GM11168 (cell line): ENCODE results near the gene LRATD1.

Experiments used
- in situ Hi-C: fragments of 300-500 bp; cut with MboI; formaldehyde crosslinking; loops from one replicate; pipeline ENCODE4 v1.12.0; 2022; ENCODE audit warnings: low sequenced_read_pairs; ENCODE audit not compliant: unreplicated experiment

Gene LRATD1

DNA sequence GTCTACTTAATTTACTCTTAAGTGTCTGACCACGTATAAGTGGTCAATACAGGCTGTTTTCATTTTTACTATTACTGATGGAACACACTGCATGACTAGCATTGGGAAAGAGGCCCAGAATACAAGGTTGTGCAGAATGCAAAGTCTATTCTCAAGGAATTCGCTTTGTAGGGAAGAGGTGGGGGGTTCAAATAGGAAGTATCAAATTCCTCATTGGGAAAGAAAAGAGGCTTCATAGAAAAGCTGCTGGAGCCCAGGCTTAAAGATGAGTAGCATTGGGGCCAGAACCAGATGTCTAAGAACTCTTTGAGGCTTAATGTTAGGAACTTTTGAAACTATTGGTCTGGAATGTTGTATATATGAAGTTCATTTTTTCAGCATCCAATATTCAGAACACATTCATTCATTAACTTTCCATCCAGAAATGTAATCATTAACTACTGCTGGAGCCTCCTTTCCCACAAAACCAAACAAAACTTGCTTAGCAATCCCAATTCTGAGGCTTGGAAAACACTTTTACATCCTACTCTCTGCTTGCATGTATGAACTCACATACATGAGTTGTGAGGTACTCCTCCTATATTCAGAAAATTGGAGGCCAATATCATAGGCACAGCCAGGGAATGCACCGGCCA is 994 bp upstream of the LRATD1 start:
- in situ Hi-C loops = no loop called here

DNA sequence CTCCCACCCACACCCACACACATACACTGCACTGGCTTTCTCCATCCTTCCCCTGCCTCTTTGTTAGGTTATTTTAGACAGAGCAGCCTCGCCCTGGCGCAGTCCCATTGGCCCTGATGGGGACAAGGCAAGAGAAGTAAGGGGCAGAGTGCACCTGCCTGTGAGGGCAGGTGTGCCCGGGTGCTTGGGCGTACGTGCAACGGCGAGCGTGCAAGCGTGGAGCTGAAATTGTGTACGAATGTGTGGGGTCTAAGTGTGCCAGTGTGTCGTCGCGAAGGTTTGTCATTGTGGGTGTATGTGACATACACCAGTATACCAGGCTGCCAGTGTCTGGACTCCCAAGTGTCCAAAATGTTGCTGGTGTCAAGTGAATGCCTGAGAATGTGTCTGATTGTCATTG is 544 bp downstream of the LRATD1 start:
- in situ Hi-C loops = no loop called here

DNA sequence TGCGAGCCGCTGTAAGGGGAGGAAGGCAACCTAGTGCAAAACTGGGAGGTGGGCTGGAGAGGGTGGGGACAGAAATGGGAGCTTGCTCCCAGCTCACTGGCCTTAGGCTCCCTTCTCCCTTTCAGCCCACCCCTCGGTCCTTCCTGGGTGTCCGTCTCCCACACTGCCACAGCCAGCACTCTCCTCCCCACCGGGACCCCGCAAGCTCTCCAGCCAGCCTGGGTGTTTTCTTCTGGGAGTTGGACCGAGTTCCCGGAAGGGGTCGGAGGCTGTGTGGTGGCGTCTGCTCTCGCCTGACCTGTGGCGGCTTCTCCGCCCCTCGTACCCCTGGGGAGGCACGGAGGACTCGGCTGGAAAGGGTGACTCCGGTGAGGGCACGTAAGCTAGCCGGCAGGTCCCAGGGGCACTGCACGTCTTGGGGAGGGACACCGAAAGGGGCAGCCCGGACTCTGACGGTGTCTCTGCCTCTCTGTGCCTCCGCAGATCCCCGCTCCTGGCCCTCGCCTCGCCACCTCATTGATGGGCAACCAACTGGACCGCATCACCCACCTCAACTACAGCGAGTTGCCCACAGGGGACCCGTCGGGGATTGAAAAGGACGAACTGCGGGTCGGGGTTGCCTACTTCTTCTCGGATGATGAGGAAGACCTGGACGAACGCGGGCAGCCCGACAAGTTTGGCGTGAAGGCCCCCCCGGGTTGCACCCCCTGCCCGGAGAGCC is 1.1 kb downstream of the LRATD1 start:
- in situ Hi-C loops = no loop called here

DNA sequence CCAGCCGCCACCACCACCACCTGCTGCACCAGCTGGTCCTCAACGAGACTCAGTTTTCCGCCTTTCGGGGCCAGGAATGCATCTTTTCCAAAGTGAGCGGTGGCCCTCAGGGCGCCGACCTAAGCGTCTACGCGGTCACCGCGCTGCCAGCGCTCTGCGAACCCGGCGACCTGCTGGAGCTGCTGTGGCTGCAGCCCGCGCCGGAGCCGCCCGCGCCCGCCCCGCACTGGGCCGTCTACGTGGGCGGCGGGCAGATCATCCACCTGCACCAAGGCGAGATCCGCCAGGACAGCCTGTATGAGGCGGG is 1.6 kb downstream of the LRATD1 start:
- in situ Hi-C loops = no loop called here

DNA sequence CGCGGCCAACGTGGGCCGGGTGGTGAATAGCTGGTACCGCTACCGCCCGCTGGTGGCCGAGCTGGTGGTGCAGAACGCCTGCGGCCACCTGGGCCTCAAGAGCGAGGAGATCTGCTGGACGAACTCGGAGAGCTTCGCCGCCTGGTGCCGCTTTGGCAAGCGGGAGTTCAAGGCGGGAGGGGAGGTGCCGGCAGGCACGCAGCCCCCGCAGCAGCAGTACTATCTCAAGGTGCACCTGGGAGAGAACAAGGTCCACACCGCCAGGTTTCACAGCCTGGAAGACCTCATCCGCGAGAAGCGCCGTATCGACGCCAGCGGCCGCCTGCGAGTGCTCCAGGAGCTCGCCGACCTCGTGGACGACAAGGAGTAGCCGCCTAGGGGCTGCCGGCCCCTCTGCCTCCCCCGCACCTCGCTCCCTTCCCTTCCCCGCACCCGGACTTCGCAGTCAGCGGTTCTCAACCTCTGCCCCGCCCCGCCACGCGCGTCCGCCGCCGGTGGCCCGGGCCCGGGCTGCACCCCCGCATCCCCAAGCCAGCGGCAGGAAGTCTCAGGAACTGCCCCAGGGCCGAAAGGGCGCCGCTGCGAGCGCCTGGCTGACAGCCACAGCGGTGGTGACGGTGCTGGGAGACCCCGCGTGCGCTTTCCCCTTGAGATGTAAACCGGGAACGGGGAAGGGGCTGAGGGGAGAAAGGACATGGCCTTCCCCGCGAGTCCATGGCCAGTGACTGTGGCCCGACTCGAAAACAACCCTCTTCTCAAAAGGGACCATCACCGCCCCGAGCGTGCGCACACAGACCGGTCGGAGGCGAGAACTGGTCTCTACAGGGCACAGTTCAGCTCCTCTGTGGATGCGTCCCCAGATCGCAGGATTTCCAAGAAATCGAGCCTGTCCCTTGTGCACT is 2.2 kb downstream of the LRATD1 start:
- in situ Hi-C loops = no loop called here

DNA sequence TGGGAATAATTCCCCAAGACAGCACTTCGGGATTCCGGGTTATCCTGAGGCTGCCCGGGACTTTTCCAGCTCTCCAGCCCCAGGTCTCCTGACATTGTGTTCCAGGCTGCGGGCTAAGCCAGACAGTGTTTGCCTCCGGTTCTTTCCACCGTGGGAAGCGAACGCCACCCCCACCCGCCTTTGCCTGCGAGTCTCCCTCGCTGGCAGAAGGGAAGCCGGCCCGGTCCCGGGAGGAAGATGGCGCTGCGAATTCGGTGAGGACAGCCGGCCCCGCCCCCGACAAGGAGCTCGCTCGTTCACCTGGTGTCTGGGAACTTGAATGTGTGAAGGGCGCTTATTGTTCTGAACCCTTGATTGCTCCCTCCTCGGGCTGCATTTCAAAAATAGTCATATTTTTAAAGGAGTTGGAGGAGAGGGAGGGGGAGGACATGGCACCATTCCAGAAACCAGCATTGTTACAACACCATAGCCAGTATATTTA is 2.9 kb downstream of the LRATD1 start:
- in situ Hi-C loops = no loop called here

DNA sequence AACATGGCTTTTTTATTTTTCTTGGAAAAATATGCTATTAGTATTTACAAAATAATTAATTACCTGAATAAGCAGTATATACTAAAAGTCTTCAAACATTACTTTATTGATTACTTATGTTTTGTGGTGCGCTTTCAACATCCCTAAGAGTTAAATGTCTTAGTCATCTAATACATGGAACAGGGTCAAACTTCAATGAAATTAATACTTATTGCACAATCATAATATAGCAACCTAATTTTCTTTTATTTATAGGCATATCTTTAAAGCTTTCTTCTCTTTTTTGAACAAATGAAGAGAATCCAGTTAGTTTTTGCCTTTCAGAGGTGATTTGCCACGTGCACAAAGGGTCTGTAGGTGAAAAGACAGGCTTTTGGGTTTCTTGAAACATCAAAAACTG is 6.0 kb downstream of the LRATD1 start:
- in situ Hi-C loops = no loop called here

DNA sequence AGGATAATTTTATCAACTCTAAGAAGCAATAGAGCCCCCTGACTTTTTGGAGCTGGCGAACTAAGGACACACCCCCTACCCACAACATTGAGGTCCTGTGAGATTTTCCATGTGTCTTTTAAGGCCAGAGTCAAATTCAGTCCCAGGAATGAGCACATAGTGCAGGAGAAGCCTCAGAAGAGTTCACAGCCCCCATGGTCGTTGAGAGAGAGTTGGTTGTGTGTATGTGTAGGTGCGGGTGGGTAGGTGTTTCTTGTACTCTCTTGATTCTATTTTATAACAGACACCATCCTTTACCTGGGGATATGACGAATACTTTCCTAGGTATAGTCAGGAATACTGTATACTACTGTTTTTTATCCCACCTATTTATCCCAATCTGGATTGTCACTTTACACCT is 8.6 kb downstream of the LRATD1 start:
- in situ Hi-C loops = no loop called here

DNA sequence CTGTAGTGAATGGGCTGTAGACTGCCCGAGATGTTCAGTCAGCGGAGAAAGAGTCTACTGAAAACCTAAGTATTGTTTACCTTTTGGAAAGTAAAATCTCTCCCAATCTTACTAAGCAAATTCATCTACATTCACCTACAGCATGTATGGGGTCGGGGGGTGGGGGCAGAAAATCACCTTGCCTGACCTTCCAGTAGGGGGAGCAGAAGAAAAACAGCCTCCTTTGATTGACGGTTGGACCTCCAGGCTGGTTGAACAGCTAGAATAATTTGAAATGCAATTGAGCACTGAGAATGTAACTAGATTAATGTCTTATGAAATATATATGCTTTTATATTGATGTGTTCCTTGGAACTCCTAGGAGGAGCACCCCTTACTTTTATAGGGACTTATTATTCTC is 10.0 kb downstream of the LRATD1 start:
- in situ Hi-C loops = no loop called here

DNA sequence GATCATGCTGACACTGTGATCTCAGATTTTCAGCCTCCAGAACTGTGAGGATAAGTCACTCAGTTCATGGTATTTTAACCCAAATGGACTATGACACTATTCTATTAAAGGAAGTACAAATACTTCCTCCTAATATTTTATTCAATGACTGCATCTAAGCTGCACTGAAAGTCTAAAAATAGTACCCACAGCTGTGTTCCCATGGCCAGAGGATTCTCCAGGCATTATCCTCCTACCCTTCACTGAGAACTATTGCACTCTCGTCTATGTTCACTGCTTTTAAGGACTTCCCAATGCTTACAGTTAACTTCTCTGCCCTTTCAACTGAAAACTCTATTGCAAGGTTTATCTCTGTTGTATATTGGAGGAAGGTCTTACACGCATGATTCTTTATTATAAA is 15.2 kb downstream of the LRATD1 start:
- in situ Hi-C loops = no loop called here

DNA sequence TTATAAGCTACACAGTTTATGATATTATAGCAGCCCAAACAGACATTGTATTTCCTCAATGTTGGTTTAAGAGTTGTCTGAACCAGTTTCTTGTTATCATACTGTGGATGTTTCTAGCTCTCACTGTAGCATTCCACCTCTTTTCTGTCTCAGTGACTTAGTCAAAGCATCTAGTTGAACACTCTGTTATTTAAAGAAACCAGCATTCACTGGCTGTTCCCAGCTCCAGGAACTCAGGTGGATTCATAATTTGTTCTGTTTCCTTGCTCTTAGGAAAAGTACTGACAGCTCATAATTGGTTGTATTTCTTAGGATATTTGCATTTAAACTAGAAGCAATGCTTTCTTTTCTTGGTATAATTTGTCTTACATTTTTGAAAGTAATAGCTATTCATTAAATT is 17.5 kb downstream of the LRATD1 start:
- in situ Hi-C loops = no loop called here

DNA sequence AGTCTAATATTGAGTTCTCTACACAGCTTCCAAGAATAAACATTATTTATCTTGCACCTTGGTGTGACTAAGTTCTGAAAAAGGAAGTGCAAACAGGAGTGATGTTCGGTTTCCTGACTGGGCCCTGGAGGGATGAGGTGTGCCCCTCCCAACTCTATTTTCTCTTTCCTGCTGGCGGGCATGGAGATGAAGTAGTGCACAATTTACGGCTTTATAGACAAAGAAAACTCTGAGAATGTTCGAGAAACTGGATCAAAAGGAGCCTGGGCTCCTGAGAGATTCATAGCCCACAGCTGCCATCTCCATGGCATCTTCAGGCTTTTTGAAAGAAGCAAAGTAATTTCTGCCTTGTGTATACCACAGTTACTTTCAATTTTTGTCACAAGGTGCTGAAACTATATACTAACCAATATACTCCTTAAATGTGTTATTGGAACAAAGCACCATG is 22.3 kb downstream of the LRATD1 start:
- in situ Hi-C loops = no loop called here

DNA sequence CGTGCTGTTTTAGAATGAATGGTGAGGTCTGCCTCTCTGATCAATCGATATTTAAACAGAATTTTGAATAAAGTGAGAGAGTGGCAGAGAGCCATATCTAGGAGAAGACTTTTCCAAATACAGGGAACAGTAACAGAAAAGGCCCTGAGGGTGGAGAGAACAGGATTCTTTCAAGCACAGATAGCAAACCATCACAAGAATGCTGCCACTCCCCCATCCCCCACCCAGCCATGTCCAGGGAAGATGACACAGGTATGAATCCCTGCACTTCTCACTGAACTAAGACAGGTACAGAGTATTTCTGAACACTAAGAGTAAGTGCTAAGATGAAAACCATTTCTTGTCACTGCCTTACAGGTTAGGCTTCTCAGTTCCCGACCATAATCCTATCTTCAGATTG is 23.6 kb downstream of the LRATD1 start:
- in situ Hi-C loops = no loop called here

DNA sequence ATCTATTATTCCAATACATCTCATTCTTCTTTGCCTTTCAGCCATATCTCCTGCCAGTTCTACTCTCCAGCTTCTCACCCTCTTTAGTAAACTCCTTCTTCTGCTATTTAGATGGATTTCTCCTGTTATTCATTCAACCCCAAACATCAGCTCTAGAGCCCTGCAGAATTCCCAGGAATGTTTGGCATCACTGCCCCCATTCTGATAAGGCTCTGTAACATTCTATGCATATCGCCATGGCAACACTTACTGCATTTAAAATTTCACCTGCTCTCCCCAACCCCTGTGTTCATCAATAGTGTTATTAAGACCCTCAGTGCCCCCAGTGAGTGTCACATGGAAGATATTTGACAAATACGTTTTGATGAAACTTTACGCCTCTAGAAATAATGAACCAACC is 28.6 kb downstream of the LRATD1 start:
- in situ Hi-C loops = no loop called here

DNA sequence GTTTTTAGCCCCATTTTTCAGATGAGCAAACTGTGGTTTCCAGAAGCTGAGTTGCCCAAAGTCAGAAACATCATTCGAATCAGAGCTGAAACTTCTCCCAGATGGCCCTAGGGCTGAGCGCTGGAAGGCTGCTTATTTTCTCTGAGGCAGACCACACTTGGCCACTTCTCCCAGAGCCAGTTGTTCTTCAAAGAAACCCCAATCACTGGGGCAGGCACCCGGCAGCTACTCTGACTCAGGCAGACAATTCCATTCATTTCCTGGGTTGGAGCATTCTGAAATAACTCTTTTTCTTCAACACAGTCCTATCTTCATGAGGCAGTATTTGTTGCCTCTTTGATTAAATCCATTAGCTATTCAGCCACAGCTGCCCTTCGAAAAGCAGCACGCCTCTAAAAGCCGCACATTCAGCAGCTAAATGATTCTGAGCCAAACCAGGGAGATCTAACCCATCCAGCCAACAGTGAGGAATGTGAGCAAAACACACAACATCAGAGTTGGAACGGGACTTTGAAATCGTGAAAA is 40.9 kb downstream of the LRATD1 start:
- in situ Hi-C loops = no loop called here

DNA sequence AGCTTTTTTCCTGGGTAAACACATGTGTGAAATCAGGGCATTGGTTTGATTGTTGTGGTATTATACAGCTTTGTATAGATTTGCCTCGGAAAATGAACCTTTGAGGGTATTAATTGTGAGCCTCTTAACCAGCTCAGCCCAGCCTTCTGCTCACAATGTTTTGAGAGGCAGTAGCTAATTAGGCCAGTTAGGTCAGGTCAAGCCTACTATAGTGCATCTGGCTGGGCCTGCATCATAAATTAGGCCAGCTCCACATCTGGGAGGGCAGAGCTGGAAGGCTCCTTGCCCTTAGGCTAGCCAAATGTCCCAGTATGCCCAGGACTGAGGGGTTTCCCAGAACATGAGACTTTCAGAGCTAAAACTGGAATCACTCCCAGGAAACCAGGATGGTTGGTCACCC is 43.0 kb downstream of the LRATD1 start:
- in situ Hi-C loops = no loop called here

DNA sequence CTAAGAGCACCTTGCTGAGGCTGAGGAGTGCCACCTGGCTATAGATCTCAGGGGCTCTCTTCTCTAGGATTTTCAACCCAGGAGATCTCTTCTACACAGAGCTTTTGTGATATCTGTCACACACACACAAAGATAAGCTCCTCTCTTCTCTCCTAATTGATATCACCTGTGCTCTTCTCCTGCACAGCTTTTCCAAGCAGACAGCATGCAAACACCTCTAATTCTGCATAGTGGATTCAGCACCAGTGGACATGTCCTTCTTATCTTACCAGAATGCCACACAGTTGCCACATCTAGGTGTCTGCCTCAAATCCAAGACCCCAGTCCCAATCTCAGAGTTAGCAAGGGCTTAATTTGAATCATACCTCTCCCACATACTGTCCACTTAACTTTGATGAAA is 43.9 kb downstream of the LRATD1 start:
- in situ Hi-C loops = no loop called here

DNA sequence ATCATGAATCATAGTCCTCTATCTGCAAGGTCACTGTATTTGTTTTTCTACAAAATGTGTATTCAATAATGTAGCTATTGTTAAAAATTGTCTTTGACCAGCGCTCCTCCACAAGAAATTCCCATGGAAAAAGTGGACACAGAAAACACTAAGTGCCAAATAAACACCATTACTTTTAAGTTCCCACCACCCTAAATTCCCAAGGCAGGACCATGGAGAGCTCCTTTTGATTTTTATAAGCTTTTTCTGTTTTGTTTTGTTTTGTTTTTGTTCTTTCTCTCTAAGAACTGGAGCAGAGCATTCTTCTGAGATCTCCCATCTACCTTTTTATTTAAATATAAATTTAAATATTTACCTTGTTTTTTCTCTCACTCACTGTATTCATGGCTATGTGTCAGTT is 44.5 kb downstream of the LRATD1 start:
- in situ Hi-C loops = no loop called here

DNA sequence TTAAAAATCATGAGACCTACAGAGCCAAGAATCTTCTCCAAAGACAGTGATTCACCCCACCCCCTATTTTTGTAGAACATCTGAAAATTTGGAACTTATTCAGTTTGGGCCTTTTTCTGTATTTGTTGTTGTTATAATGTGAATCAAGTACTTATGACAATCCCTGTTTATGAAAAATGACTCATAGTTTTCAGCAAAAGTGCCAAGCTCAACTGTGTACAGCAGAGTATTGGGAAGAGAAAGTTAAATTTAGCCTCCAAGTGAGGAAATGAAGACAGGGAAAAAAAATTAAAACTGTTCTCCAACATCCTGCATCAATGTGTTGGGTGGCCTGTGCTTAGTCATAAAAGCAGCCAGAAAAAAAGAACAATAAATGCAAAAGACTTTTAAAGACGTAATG is 46.2 kb downstream of the LRATD1 start:
- in situ Hi-C loops = no loop called here

DNA sequence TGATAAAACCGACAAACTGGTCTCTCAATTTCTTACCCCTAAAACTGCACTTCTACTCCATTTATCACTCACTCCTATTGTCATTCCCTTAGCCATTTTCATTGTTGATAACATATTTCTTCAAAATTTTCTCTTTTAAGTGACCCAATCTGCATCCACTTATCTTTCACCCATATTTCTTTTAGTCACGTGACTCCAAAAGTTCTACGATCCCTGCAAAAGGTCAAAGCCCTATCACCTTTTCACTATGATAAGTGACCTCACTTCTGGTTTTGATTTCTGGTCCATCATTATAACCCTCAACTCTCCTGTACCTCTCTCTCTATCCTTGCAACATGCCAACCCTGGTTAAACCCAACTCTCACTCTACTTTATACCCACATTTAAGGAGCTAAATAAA is 49.1 kb downstream of the LRATD1 start:
- in situ Hi-C loops = no loop called here
